Endothelial cell of umbilical vein (primary cell): ENCODE data around the gene METTL13. TPM values are rescaled to one million over a fixed set of nuclear protein-coding genes. Genes with fewer than 3 reads are reported as not detected.

Experiments
- BruUV-seq: library from RNA; stranded (reverse); fragments of 400-500 nt; replicated peaks from 2 replicates; lab custom pipeline; 2021; lab: Mats Ljungman, UMichigan
- CTCF ChIA-PET: fragments of 300-600, 350-600 bp; sonication (Branson Sonifier 250); formaldehyde crosslinking; loops from one replicate; lab custom pipeline; 2021; ENCODE audit warnings: antibody characterized with exemption, inconsistent platforms; lab: Charles Lee
- POLR2A ChIA-PET: fragments of 300-600, 350-600 bp; sonication (Branson Sonifier 250); formaldehyde crosslinking; loops from one replicate; lab custom pipeline; 2021; ENCODE audit warnings: antibody characterized with exemption, inconsistent platforms; lab: Charles Lee
- DNase-seq: peaks from one replicate; pipeline ENCODE4 v3.0.0-alpha.2; 2011; ENCODE audit warnings: low read depth, low spot score
- FAIRE-seq: peaks from 2 replicates; lab custom pipeline; 2011; peaks lifted over from hg19 to GRCh38; lab: Jason Lieb, UNC
- H2AFZ ChIP-seq: 2 replicates; pipeline ENCODE4 v1.6.0; 2012; ENCODE audit warnings: low read depth, low read length, control low read depth, inconsistent platforms
- H3K27ac ChIP-seq: 2 replicates; pipeline ENCODE4 v1.5.1; 2011; ENCODE audit warnings: low read depth, mild to moderate bottlenecking, control low read depth, low read length, moderate library complexity; ENCODE audit not compliant: insufficient read depth
- H3K27me3 ChIP-seq, 2 experiments: 2 replicates each; pipeline versions ENCODE4 v1.6.0 to v1.6.1; 2011; ENCODE audit warnings: low read length in 2 of 2, mixed read lengths in 1 of 2; ENCODE audit not compliant: control insufficient read depth in 2 of 2, insufficient read depth in 2 of 2
- H3K36me3 ChIP-seq, 2 experiments: 2 replicates in 1 of 2; 3 replicates in 1 of 2; pipeline ENCODE4 v1.5.1; 2011; ENCODE audit warnings: low read length in 2 of 2, mild to moderate bottlenecking in 1 of 2, moderate library complexity in 1 of 2; ENCODE audit not compliant: control insufficient read depth in 2 of 2, insufficient read depth in 2 of 2; ENCODE audit errors: extremely low read depth in 1 of 2
- H3K4me1 ChIP-seq: 3 replicates; pipeline ENCODE4 v1.5.1; 2011; ENCODE audit warnings: mild to moderate bottlenecking, low read length; ENCODE audit not compliant: control insufficient read depth, insufficient read depth; ENCODE audit errors: extremely low read depth
- H3K4me2 ChIP-seq: 2 replicates; pipeline ENCODE4 v1.6.1; 2011; ENCODE audit warnings: low read length, control low read depth, mixed read lengths; ENCODE audit not compliant: insufficient read depth
- H3K4me3 ChIP-seq, 3 experiments: fragments of 200-600 bp in 1 of 3; sonication (generic), shearing (Covaris generic) in 1 of 3; replicated peaks in 1 of 3; 2 replicates each; pipeline ENCODE4 v1.5.1; 2011 to 2016; ENCODE audit warnings: control low read depth in 3 of 3, low read length in 3 of 3, mild to moderate bottlenecking in 2 of 3, inconsistent platforms in 1 of 3, low read depth in 1 of 3, moderate library complexity in 1 of 3; ENCODE audit not compliant: insufficient read depth in 1 of 3
- H3K79me2 ChIP-seq: 2 replicates; pipeline ENCODE4 v1.6.0; 2012; ENCODE audit warnings: low read length, inconsistent platforms; ENCODE audit not compliant: control insufficient read depth, insufficient read depth
- H3K9ac ChIP-seq: replicated peaks from 2 replicates; pipeline ENCODE3; 2011; ENCODE audit warnings: low read length, control low read depth; ENCODE audit not compliant: insufficient read depth; ENCODE audit errors: extremely low read depth
- H3K9me1 ChIP-seq: replicated peaks from 3 replicates; pipeline ENCODE4 v1.6.0; 2011; ENCODE audit warnings: mild to moderate bottlenecking, low read length; ENCODE audit not compliant: control insufficient read depth, insufficient read depth; ENCODE audit errors: extremely low read depth
- H3K9me3 ChIP-seq: replicated peaks from 2 replicates; pipeline ENCODE4 v1.5.1; 2012; ENCODE audit warnings: low read length, inconsistent platforms; ENCODE audit not compliant: control insufficient read depth, insufficient read depth
- H4K20me1 ChIP-seq: replicated peaks from 2 replicates; pipeline ENCODE3; 2011; ENCODE audit warnings: mild to moderate bottlenecking, low read length; ENCODE audit not compliant: control insufficient read depth, insufficient read depth; ENCODE audit errors: extremely low read depth
- CTCF ChIP-seq, 2 donors: IDR thresholded peaks; 1 replicate in 1 of 2; 2 replicates in 1 of 2; pipeline ENCODE4 v1.5.1; 2011; ENCODE audit warnings: low read length in 2 of 2, mild to moderate bottlenecking in 2 of 2, moderate library complexity in 2 of 2, control low read depth in 1 of 2, inconsistent platforms in 1 of 2, low read depth in 1 of 2; ENCODE audit not compliant: insufficient read depth in 1 of 2; ENCODE audit errors: extremely low read depth in 1 of 2
- EZH2 ChIP-seq: IDR thresholded peaks from 2 replicates; pipeline ENCODE4 v1.6.1; 2012; ENCODE audit warnings: borderline replicate concordance, low read depth, mild to moderate bottlenecking, moderate library complexity, low read length, inconsistent platforms; ENCODE audit not compliant: severe bottlenecking
- FOS ChIP-seq: IDR thresholded peaks from 2 replicates; pipeline ENCODE4 v1.6.1; 2011; ENCODE audit warnings: mild to moderate bottlenecking, low read length, moderate library complexity, borderline replicate concordance; ENCODE audit not compliant: insufficient read depth
- GATA2 ChIP-seq: IDR thresholded peaks from 2 replicates; pipeline ENCODE4 v1.7.0; 2011; ENCODE audit warnings: low read depth, mild to moderate bottlenecking, moderate library complexity, mixed read lengths, low read length; ENCODE audit not compliant: insufficient read length, insufficient read depth
- JUN ChIP-seq: IDR thresholded peaks from 2 replicates; pipeline ENCODE4 v1.6.1; 2011; ENCODE audit warnings: borderline replicate concordance, low read depth; ENCODE audit not compliant: insufficient read length, insufficient read depth
- MAX ChIP-seq: IDR thresholded peaks from 2 replicates; pipeline ENCODE4 v1.6.1; 2011; ENCODE audit not compliant: insufficient read depth, insufficient read length
- MYC ChIP-seq: IDR thresholded peaks from one replicate; pipeline ENCODE4 v1.6.1; 2011; ENCODE audit warnings: mild to moderate bottlenecking, low read depth, low read length
- POLR2A ChIP-seq: IDR thresholded peaks from 2 replicates; pipeline ENCODE4 v1.6.1; 2012; ENCODE audit warnings: low read depth, mild to moderate bottlenecking, control low read depth, low read length
- POLR2AphosphoS5 ChIP-seq: IDR thresholded peaks from 2 replicates; pipeline ENCODE4 v1.6.1; 2012; ENCODE audit warnings: low read depth, mild to moderate bottlenecking, control low read depth, low read length, moderate library complexity; ENCODE audit not compliant: insufficient read depth
- dilution Hi-C: fragments of 300-500 bp; cut with MboI; formaldehyde crosslinking; loops from one replicate; pipeline ENCODE4 v1.15.0; 2019; ENCODE audit warnings: low sequenced_read_pairs; ENCODE audit not compliant: extremely low pct_ligation_motif_present
- intact Hi-C: fragments of 100-400 bp; cut with micrococcal nuclease; formaldehyde crosslinking; loops from one replicate; pipeline ENCODE4 v1.10.0; 2022
- polyA plus RNA-seq, 4 experiments: library from polyadenylated mRNA; depleted of rRNA in 3 of 4; stranded (reverse) in 3 of 4; unstranded in 1 of 4; fragments of >200 nt; gene quantifications; 2 replicates each; pipeline versions ENCODE4 v1.2.1 to v1.2.3, GENCODE V29; 2011 to 2012; ENCODE audit warnings: missing spikeins in 1 of 4
- total RNA-seq: library from RNA; stranded (reverse); gene quantifications from 2 replicates; pipeline ENCODE4 v1.2.3, GENCODE V29; 2021

The METTL13 gene
- total and polyA plus RNA-seq, 2 donors (not counting 3 experiments of a cell fraction or from before 2014, with no cell fraction given): 21.2 to 26.5 TPM

GRCh38 chr1:171803045-171803444 is 21.6 kb downstream of the METTL13 start:
- FAIRE-seq: no peak
- Histone ChIP-seq H3K9ac (no peak overlapping the region), H3K4me2 (no peak overlapping the region), H3K9me3 (no peaks in the 10 kb centered on the region), H3K27me3 (no peaks in the 10 kb centered on the region), H3K4me1 (no peaks in the 10 kb centered on the region), H3K27ac (no peak overlapping the region), H4K20me1 (no peaks in the 10 kb centered on the region), H3K36me3 (no peaks in the 10 kb centered on the region), H3K4me3 (no peak overlapping the region), H3K79me2 (no peaks in the 10 kb centered on the region), H2AFZ (no peak overlapping the region), H3K9me1 (no peaks in the 10 kb centered on the region)
- TF ChIP-seq FOS: no peak
- no peak for TF ChIP-seq CTCF (IDR thresholded peaks at IDR 0.05; ENCODE audit: extremely low read depth in 1 of 2, insufficient read depth in 1 of 2, low read depth in 1 of 2, low read length in 2 of 2)
- TF ChIP-seq GATA2: no peak
- TF ChIP-seq MAX: no peak
- TF ChIP-seq JUN: no peak
- no peak for TF ChIP-seq MYC
- TF ChIP-seq EZH2: no peak
- no peak for TF ChIP-seq POLR2AphosphoS5
- TF ChIP-seq POLR2A: no peak
- no TSS peak for BruUV-seq
- ChIA-PET CTCF (interaction anchor here (1.2 to 8.6 kb wide), 8 partner anchors 8 to 596 kb away, joined by 3 to 538 read pairs (median 7); partner anchors contain the start of gene DNM3), POLR2A (no interaction called here)
- DNase-seq: no peak
- dilution Hi-C loops: no loop called here
- intact Hi-C loops: no loop called here
